Embryonic facial prominence (tissue), 1 donor: ENCODE results near the gene MRPL58.

Source experiments
- DNase-seq: peaks from one replicate; pipeline ENCODE4 v3.0.0-alpha.2; 2016; ENCODE audit errors: extremely low spot score

MRPL58 gene

DNA sequence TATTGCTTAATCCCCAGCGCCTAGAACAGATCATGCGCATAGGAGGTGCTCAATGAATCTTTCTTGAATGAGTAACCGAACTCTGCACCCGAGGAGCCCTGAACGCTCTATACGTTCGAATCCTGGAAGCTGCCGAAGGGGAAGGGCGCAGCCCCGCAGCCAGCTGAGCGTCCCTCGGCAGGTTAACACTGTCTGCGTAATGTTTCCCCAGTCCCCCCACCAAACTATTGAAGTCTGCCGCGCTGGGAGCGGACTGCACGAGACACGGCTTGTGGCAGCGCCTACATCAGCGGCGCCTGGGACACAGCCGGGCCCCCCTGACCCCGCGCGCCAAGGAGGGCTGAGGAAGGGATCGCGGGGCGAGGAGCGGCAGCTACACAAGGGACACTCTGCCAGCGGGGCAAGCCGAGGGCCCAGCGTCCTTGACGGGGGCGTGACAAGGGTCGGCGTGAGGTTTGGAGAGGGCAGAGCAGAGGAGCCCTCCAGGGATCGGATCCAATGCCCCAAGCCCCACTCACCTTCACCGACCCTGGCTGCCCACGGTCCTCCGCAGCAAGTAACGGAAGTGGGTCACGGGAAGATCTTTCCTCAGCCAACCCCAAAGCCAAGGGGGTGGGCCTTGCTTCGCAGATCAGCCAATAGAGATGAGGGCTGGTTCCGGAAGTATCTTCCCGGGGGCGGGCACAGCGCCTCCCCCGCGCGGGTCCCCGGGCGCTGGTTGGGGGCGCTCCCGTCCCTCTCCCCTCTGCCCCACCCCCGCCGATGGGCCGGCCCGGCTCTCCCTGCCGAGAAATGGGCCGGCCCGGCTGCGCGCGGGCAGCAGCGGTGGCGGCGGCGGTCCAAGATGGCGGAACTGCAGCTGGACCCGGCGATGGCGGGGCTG, 34.2 kb downstream of the MRPL58 start, which contains the start of the genes ATP5PD and KCTD2:
Gene ATP5PD (minus strand): TSS at position 563 of the 883 bp plus-strand sequence. CDS start 4,319 bp downstream, outside the sequence.
Gene KCTD2 (plus strand): TSS at position 819 of the 883 bp plus-strand sequence. CDS start 26 bp downstream, at position 845.
- DNase-seq: peak; percentile 90

DNA sequence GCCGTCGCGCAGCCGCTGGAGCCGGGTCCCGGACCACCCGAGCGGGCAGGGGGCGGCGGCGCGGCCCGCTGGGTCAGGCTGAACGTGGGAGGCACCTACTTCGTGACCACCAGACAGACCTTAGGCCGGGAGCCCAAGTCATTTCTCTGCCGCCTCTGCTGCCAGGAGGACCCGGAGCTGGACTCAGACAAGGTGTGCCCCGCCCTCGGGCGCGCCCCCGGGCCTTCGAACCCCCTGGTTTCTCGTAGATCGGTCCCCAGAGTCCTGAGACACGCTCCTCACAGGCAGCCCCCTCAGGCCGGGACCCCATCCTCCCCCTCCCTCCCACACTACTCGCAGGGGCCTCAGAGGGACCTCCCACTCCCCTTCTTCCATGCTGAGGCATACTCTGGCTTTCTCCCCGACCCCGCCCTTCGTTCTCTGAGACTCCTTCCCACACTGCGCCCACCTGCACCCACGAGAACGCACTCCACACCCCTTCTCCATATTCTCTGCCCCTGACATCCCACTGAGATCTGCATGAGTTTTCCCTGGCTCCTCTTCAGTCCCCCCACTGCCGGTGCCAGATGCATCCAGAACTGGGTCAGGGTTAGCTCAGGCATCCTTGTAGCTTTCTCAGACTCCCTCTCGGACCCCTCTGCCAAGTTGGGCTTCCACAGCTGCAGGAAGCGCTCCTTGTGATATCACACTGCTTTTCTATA, 35.1 kb downstream of the MRPL58 start:
- peak; percentile 16 for DNase-seq

DNA sequence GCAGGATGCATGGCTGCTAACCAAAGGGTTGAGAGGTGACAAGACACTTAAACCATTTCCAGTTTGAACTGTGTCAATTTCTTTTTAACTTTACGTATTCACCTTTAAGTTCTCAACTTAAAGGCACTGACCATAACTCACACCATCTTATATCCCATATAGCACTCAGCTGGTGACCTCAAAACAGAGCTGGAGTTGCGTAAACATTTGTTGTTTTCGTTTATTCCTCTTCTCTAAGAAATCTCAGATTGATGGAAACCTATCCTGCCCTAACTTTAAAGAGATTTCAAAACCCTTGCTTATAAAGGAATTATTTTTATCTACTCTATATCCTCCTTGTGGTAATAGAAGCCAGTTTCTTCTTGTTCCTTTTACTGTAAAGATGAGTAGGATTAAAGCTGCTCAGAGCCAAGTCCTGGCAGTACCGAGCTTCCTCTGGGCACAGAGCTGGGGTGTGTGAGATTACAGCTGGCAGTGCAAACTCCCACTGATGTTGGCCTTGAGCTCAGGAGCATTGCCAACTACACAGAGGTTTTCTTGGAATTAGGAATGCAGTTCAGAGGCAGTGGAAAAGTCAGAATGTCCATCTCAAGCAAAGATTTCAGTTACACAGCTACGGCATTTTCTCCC, 35.9 kb downstream of the MRPL58 start:
- peak; percentile 4 for DNase-seq

DNA sequence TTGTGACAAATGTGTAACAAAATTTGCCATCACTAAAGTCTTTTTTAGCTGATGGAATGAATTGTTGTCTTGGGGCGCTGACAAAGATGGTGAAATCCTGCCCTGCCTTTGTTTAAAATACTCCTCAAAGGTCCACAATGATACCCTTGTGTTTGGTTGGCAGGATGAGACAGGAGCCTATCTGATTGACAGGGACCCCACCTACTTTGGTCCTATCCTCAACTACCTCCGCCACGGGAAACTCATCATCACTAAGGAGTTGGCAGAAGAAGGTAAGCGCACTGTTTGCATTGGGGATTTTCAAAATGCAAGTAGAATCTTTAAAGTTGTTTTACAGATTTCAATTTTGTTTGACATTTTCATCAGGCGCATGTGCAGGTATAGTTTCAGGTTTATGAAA, 36.6 kb downstream of the MRPL58 start:
- peak; percentile 3 for DNase-seq

DNA sequence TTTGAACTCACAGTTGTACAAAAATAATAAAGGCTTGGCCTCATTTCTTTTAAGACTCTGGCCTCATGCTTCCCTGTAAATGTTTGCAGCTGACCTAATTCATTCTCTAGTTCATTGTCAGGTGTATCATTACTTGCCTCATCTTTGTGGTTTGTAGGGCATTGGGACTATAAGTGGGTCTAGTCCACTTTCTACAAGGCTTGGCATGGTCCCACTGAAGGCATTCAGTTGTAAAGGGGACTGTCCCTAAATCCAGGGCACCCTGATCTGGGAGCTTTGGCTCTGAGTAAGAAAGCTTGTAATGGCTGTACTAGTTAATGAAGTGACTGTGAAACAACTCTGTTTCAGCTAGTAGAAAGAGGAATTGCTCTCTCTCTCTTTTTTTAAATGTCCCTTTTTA, 37.2 kb downstream of the MRPL58 start:
- no peak for DNase-seq

DNA sequence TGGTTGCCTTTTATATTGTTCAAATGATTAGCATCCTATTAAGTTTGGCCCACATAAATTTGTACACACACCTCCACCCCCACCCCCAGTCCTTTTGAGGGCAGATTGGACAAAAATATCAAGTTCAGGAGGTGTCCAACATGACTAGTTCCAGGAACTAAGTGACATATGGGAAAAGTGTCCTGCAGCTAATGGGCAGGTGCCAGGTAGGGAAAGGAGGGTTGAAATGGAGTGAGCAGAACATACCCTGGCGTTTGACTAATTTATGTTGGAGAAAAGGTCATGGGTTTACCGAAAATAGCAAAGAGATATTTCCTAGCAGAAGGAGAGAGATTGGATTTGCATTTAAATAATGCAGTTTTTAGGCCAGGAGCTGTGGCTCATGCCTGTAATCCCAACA, 39.5 kb downstream of the MRPL58 start:
- no peak for DNase-seq

DNA sequence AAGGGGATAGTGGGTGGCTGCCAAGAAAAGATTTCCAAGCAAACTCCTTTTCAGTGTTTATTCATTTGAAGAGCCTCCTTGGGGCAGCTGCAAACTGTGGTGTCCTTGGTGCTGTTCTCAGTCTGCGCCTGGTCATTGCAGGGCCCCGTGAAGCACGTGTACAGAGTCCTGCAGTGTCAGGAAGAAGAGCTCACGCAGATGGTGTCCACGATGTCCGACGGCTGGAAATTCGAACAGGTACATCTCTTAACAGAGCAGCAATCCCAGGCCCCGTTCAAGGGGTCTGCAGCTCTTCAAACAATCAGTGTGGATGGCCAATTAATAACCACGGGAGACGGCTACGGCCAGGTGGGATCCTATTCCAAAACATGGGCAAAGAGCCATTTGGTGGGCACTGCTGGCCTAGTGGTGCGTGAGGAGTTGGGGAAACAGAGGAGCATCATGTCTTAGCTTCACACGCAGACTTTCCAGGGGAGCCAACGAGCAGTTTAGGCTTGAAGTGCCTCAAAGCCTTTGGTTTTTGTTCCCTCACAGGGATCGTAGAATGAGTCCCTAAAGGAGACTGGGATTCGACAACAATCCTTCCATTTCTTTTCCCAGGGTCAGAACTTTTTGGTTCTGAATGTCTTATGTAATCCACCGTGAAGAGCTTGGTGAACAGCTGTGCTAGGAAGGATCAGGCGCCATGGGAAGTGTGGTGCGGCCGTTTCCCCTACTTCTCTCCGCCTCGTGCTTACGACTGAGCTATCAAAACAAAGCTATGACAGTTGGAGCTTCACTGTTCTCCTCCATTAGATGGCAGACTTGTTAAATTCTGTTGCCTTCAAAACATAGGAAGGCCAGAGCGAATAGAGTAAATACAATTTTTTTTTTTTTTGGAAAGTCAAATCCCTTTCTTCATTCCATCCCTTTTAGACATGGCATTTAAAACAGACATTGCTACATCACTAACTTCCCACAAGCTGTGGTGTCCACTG, 47.2 kb downstream of the MRPL58 start:
- DNase-seq: peak; percentile 51

DNA sequence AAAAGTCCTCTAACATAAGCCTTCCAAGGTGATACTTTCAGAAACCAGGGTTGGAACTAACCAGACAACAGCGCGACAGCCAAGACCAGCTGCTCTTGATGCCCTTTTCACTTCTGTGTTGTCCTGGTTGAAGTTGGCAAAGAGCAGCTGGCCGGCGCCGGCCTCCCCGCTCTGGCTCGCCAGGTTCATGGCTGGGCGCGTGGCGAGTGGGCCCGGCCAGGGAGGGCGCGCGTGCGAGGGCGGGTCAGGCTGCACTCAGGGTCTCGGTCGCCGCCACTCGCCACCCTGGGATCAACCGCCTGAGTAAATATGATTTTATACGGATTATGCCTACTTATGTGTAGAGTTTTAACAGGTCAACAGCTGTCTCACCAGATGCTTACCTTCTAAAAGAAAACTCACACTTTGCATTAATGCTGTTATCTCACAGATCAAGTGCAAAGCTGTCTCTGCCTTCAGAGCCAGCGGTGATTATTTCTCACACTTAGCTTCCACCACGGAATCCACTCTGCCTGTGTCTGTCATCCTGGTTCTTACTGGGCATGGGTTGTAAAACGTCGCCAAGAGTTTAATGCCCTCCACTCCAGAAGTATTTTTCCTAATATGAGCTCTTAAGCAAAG, 48.1 kb downstream of the MRPL58 start:
- no peak for DNase-seq

DNA sequence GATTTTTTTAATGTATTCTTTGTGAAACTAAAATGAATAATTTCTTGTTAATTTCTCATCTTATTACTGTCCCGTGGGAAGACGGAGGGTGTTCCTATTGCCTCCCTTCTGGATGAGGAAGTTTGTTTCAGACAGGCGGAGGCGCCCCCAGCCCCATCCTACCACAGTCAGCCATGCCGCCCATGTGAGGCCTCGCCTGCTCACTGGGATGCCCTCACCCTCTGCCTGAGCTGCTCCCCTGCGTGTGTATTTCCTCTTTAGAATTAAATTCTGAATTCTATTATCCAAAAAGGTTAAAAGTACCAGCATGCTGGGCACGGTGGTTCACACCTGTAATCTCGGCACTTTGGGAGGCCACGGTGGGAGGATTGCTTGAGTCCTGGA, 48.6 kb downstream of the MRPL58 start:
- no peak for DNase-seq

DNA sequence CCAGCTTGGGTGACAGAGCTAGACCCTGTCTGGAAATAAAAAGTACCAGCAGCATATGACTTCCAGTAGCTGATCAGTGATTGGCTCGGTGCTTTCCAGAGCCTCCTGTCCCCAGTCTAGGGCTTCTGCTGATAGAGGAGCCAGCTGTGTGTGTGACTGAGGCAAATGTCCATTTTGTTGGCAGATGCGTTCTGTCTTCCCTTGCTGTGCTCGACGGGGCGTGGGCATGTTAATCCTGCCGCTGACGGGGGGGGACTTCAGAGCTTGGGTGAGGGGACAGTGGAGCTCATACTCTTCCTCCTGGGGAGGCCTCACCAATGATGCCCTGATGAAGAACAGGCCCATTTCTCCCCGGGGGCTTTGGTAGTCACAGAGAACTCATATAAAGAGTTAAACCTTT, 49.1 kb downstream of the MRPL58 start:
- DNase-seq: no peak

DNA sequence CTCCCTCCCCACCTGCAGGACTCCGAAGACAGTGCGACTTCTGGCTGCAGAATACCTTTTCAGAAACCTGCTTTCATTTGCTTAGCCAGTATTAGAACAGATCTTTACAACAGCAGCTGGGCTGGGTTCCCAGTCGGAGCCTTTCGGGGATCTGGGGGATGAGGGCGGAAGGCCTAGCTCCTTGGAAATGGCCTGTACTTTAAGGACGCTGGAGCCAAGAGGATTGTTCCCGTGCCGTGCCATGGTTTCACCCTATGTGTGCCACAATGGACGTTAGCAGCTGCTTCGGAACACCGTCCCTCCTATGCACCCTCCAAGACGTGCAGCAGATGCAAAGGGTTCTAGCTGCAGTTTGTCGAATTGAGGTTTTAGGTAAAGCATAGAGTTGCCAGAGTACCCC, 50.7 kb downstream of the MRPL58 start:
- DNase-seq: no peak

DNA sequence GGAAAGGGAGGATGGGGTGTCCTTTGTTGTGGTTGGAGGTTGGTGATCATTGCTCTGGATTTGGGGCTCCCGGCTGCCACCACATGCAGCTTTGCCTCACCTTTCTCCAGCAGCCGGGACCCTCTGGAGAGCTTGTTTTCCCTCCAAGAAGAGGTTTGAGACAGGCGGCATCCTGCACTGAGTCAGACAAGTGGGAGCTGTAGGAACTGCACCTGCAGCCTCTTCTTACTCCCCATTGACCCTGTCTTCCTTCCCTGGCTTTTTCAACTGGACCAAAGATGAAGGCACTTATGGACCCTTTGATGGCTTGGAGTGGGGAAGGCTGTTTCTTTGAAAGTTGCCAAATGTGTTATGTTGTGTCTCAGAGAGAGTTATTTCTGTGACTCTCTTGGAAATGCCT, 51.2 kb downstream of the MRPL58 start:
- no peak for DNase-seq

DNA sequence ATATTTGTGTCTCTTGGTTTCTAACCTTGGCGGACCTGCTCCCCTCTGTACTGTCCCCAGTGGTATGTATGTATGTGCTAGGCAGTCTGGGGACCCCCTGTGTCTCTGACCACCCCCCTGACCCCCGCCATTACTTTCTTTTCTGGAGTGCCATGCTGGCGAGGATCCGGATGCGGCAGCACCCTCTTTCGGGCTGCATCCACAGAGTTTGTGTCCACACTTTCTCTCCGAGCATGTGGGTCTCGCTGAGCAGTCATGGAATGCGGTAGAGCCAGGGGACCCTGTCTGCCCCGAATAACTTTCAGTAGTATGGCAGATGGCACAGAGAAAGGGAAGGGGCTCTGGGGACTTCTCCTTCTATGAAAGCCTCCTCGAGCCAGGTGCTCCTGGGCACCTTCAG, 51.6 kb downstream of the MRPL58 start:
- no peak for DNase-seq

DNA sequence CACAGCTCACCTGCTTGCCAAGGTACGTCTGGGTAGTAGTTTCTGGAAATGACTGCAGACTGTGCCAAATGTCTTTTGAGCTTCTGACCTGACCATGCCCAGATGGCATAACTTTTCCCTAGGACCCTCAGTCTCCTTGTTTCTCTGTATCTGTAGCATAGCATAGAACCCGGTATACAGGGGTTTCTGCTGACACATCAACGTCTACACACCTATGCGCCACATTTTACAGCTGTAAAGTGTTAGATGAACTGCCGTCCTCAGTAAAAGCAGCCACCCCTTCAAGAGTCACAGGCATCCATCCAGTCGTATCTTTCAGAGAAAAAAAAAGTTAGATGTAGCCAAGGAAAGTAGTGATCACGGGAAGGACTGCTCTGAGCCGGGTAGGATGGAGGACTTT, 52.0 kb downstream of the MRPL58 start:
- no peak for DNase-seq

DNA sequence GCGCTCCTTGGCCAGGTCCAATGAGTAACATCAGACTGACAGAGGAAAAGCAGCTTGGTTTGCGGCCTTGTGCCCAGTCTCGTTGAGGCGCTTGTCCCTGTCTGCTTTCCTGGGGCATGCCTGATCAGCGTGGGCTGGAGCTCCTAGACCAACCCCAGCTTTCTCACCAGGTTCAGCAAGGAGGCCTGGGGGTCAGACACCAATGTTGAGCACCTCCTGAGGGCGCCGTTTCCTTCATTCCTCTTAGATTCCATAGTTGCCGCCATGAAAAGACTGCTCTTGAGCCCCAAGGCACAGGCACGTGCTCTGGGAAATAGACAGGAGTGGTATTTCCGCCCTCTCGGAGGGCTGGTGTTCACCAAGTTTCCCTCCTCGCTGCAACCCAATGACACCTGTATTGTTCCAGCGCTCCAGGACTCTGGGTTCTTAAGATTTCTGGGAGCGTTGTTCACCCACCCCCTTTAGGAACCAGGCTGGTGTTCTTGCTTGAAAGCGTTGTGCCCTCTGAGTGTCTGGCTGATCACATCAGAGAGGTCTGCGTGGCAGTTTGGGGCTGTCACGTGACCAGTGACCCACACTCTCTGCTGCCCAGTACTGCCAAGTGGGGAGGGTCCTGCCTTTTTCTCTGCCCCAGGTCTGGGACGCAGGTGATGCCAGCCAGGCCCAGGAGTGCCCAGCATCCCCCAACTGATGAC, 52.5 kb downstream of the MRPL58 start:
- DNase-seq: no peak

DNA sequence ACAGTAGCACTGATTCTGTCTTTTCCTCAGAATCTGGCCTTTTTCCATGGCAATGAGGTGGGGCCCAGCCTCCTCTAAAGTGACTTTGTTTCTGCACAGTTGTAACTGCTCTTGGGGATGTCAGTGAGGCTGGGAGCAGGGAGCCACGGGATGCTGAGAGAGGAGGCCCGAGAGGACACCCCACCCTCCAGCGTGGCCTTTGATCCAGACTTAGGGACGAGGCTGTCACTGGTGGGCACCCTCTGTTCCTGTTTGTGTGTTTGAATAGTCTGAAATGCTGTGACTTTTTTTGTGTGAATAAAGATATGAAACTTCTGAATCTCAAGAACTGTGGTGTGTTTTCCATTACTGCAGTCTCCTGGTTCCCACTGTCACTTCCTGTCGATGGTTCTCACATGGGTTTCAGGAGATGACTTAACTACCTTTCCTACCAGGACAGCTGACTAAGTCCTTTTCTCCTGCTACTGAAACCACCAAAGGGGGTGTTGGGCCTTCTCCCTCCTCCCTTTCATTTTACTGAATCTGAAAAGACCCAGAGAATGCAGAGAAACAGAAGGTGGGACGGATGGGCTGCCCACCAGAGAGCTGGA, 53.2 kb downstream of the MRPL58 start:
- DNase-seq: no peak

DNA sequence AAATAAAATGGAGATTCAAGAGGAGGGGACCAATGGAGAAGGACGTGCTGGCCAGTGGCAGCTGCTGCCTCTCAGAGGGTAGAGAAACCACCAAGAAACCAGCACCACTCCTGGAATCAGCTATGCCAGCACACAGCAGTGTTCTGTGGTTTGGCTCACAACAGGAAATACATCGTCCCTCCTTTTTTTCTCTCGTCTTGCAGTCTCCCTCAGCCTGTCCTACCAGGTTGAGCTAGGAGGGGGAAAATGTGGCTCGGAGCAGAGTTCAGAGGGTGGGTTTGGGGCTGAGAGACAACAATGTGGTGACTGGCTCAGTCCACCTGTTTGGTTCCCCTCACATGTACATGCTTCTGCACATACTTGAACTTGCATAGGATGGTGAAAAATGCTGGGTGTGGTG, 55.4 kb downstream of the MRPL58 start:
- DNase-seq: no peak

DNA sequence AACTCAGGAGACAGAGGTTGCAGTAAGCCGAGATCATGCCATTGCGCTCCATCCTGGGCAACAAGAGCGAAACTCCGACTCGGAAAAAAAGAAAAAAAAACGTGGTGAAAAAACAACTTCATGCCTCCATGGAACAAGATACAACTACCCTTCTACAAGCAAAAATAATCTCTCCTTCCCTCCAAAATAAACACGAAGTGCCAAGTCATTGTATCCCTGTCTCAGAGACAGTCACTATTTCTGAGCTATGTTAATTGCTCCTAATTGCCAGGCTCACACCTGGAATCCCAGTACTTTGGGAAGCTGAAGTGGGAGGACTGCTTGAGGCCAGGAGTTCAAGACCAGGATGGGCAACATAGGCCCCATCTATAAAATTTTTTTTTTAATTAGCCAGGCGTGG, 56.3 kb downstream of the MRPL58 start:
- no peak for DNase-seq

DNA sequence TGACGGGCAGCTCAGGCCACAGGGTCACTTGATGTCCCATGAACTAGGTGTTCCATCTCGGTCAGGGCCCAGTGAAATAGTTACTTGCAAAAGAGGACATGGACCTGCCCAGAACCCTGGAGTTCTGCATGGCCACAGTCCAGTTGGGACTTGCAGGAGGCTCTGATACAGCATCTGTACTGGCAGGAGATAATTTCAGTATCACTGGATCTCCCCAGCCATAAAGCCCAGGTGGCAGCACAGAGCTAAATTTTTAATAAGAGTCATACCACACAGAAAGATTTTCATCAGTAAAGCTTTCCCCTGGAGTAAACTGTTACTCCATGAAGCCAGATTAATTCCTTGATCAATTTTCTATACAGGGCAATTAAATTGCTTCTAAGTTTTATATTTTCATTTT, 57.3 kb downstream of the MRPL58 start:
- DNase-seq: no peak
